DOHH2 (cell line): ENCODE measurements around the gene ARIH1.
"Not testable (repeated sequence)": the region's sequence is repeated elsewhere in the genome, so short reads cannot be mapped to it uniquely, and the experiment has no call there.

Experiments
- H3F3A ChIP-seq: fragments of 200-600 bp; sonication (generic), shearing (Covaris generic); 2 replicates; pipeline ENCODE4 v1.6.0; 2016; ENCODE audit warnings: antibody characterized with exemption, mild to moderate bottlenecking; ENCODE audit not compliant: control insufficient read depth, insufficient read depth
- H3K27ac ChIP-seq: fragments of 200-600 bp; sonication (generic); 2 replicates; pipeline ENCODE4 v1.5.1; 2014; ENCODE audit warnings: low read depth, mild to moderate bottlenecking, low read length, moderate library complexity
- H3K27me3 ChIP-seq: fragments of 200-600 bp; sonication (generic); 2 replicates; pipeline ENCODE4 v1.6.1; 2014; ENCODE audit warnings: mild to moderate bottlenecking, low read length, mixed read lengths; ENCODE audit not compliant: control insufficient read depth
- H3K36me3 ChIP-seq: fragments of 200-600 bp; sonication (generic); 2 replicates; pipeline ENCODE4 v1.6.1; 2014; ENCODE audit warnings: mild to moderate bottlenecking, low read length, moderate library complexity, mixed read lengths; ENCODE audit not compliant: control insufficient read depth
- H3K4me1 ChIP-seq: fragments of 200-600 bp; sonication (generic); 2 replicates; pipeline ENCODE4 v1.6.1; 2014; ENCODE audit warnings: mild to moderate bottlenecking, low read length, mixed read lengths; ENCODE audit not compliant: control insufficient read depth
- H3K4me2 ChIP-seq: fragments of 200-600 bp; sonication (generic); 2 replicates; pipeline ENCODE4 v1.6.0; 2014; ENCODE audit warnings: mild to moderate bottlenecking, low read length, moderate library complexity
- H3K4me3 ChIP-seq: fragments of 200-600 bp; sonication (generic); 2 replicates; pipeline ENCODE4 v1.5.1; 2014; ENCODE audit warnings: mild to moderate bottlenecking, low read length, mixed read lengths
- H3K79me2 ChIP-seq: fragments of 200-600 bp; sonication (generic); 2 replicates; pipeline ENCODE4 v1.6.1; 2014; ENCODE audit warnings: mild to moderate bottlenecking, low read length, mixed read lengths; ENCODE audit not compliant: control insufficient read depth
- H3K9me2 ChIP-seq: fragments of 200-600 bp; sonication (generic); replicated peaks from 2 replicates; pipeline ENCODE4 v1.6.1; 2014; ENCODE audit warnings: mild to moderate bottlenecking, low read length, mixed read lengths; ENCODE audit not compliant: control insufficient read depth
- H3K9me3 ChIP-seq: fragments of 200-600 bp; sonication (generic); 2 replicates; pipeline ENCODE4 v1.6.1; 2014; ENCODE audit warnings: antibody characterized with exemption, low read length, mixed read lengths; ENCODE audit not compliant: control insufficient read depth, insufficient read depth
- H4K20me1 ChIP-seq: fragments of 200-600 bp; sonication (generic); 2 replicates; pipeline ENCODE4 v1.6.0; 2014; ENCODE audit warnings: low read depth, mild to moderate bottlenecking, antibody characterized with exemption, low read length, moderate library complexity; ENCODE audit not compliant: control insufficient read depth, insufficient read depth
- CTCF ChIP-seq: fragments of 200-600 bp; sonication (generic); IDR thresholded peaks from one replicate; pipeline ENCODE4 v1.5.1; 2014; ENCODE audit warnings: antibody characterized with exemption, mild to moderate bottlenecking, low read depth, low read length; ENCODE audit not compliant: poor library complexity, severe bottlenecking
- EZH2phosphoT487 ChIP-seq: fragments of 200-600 bp; sonication (generic); IDR thresholded peaks from 2 replicates; pipeline ENCODE4 v1.6.1; 2017; ENCODE audit warnings: borderline replicate concordance, mild to moderate bottlenecking, antibody characterized with exemption, low read length, moderate library complexity, mixed read lengths

Gene ARIH1

GRCh38 chr15:72473614-72474465, at the start of gene ARIH1:
Gene ARIH1, plus strand, starts transcription at chr15:72474330. Its CDS starts 310 bp downstream, at chr15:72474640.
- Histone ChIP-seq H3K4me3 (peak within 1 kb of the TSS; percentile 94), H3K4me1 (peaks cover 23% of the 10 kb centered on the region), H3K9me3 (no peaks in the 10 kb centered on the region), H3K36me3 (peaks cover 45% of the 10 kb centered on the region), H3F3A (no peaks in the 10 kb centered on the region), H3K27ac (peak within 1 kb of the TSS; percentile 88), H4K20me1 (peaks cover 11% of the 10 kb centered on the region; the same call in 1 of the 2 replicates), H3K9me2 (no peaks in the 10 kb centered on the region), H3K4me2 (peak within 1 kb of the TSS; percentile 66), H3K27me3 (no peaks in the 10 kb centered on the region), H3K79me2 (peaks cover 62% of the 10 kb centered on the region)
- peak; percentile 45 for TF ChIP-seq CTCF
- TF ChIP-seq EZH2phosphoT487, result no peak

GRCh38 chr15:72426753-72427152, 47.4 kb upstream of the ARIH1 start:
- TF ChIP-seq EZH2phosphoT487 (no peak), CTCF (no peak)
- Histone ChIP-seq H3K27ac (no peak overlapping the region), H3K9me2 (no peaks in the 10 kb centered on the region), H3K4me1 (peaks cover 3% of the 10 kb centered on the region; the same call in 1 of the 2 replicates), H3K9me3 (0 out of 2 replicates have a peak, but pooled peaks cover 4% of the 10 kb centered on the region), H3K4me3 (no peak overlapping the region), H3F3A (no peaks in the 10 kb centered on the region), H4K20me1 (no peaks in the 10 kb centered on the region), H3K79me2 (no peaks in the 10 kb centered on the region), H3K27me3 (no peaks in the 10 kb centered on the region), H3K36me3 (no peaks in the 10 kb centered on the region), H3K4me2 (no peak overlapping the region)

GRCh38 chr15:72437650-72438316, 36.3 kb upstream of the ARIH1 start:
- Histone ChIP-seq H3K4me2 (no peak overlapping the region), H3K27me3 (peaks cover 15% of the 10 kb centered on the region), H3K9me3 (no peaks in the 10 kb centered on the region), H3K27ac (no peak overlapping the region), H3F3A (no peaks in the 10 kb centered on the region), H3K4me3 (no peak overlapping the region), H3K79me2 (no peaks in the 10 kb centered on the region), H3K9me2 (no peaks in the 10 kb centered on the region), H3K36me3 (no peaks in the 10 kb centered on the region), H4K20me1 (no peaks in the 10 kb centered on the region), H3K4me1 (no peaks in the 10 kb centered on the region)
- TF ChIP-seq EZH2phosphoT487 (no peak), CTCF (no peak)

- H3K27ac ChIP-seq, H3K4me1 ChIP-seq, H3K36me3 ChIP-seq: not testable (repeated sequence)
Measured at GRCh38 chr15:72442848-72443247, 31.3 kb upstream of the ARIH1 start.

More at GRCh38 chr15:72442848-72443247, 31.3 kb upstream of the ARIH1 start:
- not testable (repeated sequence) for H3K9me2 ChIP-seq, H3F3A ChIP-seq, H3K27me3 ChIP-seq, H3K4me3 ChIP-seq, H3K4me2 ChIP-seq, H3K79me2 ChIP-seq, H4K20me1 ChIP-seq, H3K9me3 ChIP-seq
